Keratinocyte (primary cell): ENCODE results near the gene PRKAB2. TPM values are rescaled to one million over a fixed set of nuclear protein-coding genes. Genes with fewer than 3 reads are reported as not detected.
"Not testable (repeated sequence)": the region's sequence is repeated elsewhere in the genome, so short reads cannot be mapped to it uniquely, and the experiment has no call there.

Experiments used
- DNase-seq: peaks from one replicate; pipeline ENCODE4 v3.0.0-alpha.2; 2011; ENCODE audit warnings: low read depth, missing footprints, low spot score
- FAIRE-seq: peaks from 2 replicates; lab custom pipeline; 2011; peaks lifted over from hg19 to GRCh38; lab: Jason Lieb, UNC
- H2AFZ ChIP-seq: 2 replicates; pipeline ENCODE4 v1.6.0; 2012; ENCODE audit warnings: low read length, control low read depth, inconsistent platforms; ENCODE audit not compliant: control insufficient read depth
- H3K27ac ChIP-seq: 2 replicates; pipeline ENCODE4 v1.5.1; 2011; ENCODE audit warnings: low read length; ENCODE audit not compliant: control insufficient read depth, insufficient read depth
- H3K27me3 ChIP-seq: 3 replicates; pipeline ENCODE4 v1.6.0; 2011; ENCODE audit warnings: low read length; ENCODE audit not compliant: control insufficient read depth, insufficient read depth; ENCODE audit errors: extremely low read depth
- H3K36me3 ChIP-seq, 2 experiments: 2 replicates in 1 of 2; 3 replicates in 1 of 2; pipeline ENCODE4 v1.5.1; 2011; ENCODE audit warnings: low read length in 2 of 2, mild to moderate bottlenecking in 1 of 2; ENCODE audit not compliant: control insufficient read depth in 2 of 2, insufficient read depth in 2 of 2; ENCODE audit errors: extremely low read depth in 1 of 2
- H3K4me1 ChIP-seq: 3 replicates; pipeline ENCODE4 v1.5.1; 2011; ENCODE audit warnings: low read length; ENCODE audit not compliant: control insufficient read depth, insufficient read depth; ENCODE audit errors: extremely low read depth
- H3K4me2 ChIP-seq: 3 replicates; pipeline ENCODE4 v1.6.0; 2011; ENCODE audit warnings: low read depth, low read length; ENCODE audit not compliant: control insufficient read depth, insufficient read depth; ENCODE audit errors: extremely low read depth
- H3K4me3 ChIP-seq, 3 experiments: fragments of 200-600 bp in 1 of 3; sonication (generic) in 1 of 3; 2 replicates in 2 of 3; 3 replicates in 1 of 3; pipeline ENCODE4 v1.5.1; 2011 to 2016; ENCODE audit warnings: low read length in 3 of 3, mild to moderate bottlenecking in 3 of 3, control low read depth in 2 of 3, inconsistent platforms in 1 of 3, low read depth in 1 of 3, mixed read lengths in 1 of 3, mixed run types in 1 of 3, moderate library complexity in 1 of 3; ENCODE audit not compliant: control insufficient read depth in 2 of 3, insufficient read depth in 2 of 3; ENCODE audit errors: extremely low read depth in 1 of 3
- H3K79me2 ChIP-seq: 2 replicates; pipeline ENCODE4 v1.6.0; 2012; ENCODE audit warnings: low read length; ENCODE audit not compliant: control insufficient read depth, insufficient read depth
- H3K9ac ChIP-seq: 3 replicates; pipeline ENCODE4 v1.6.0; 2011; ENCODE audit warnings: low read length; ENCODE audit not compliant: control insufficient read depth, insufficient read depth; ENCODE audit errors: extremely low read depth
- H3K9me1 ChIP-seq: 3 replicates; pipeline ENCODE4 v1.6.0; 2011; ENCODE audit warnings: low read length; ENCODE audit not compliant: control insufficient read depth, insufficient read depth; ENCODE audit errors: extremely low read depth
- H3K9me3 ChIP-seq: 2 replicates; pipeline ENCODE4 v1.5.1; 2012; ENCODE audit warnings: low read depth, low read length; ENCODE audit not compliant: control insufficient read depth
- H4K20me1 ChIP-seq: 3 replicates; pipeline ENCODE4 v1.6.0; 2011; ENCODE audit warnings: low read length; ENCODE audit not compliant: control insufficient read depth, insufficient read depth; ENCODE audit errors: extremely low read depth
- CTCF ChIP-seq, 3 experiments: IDR thresholded peaks in 1 of 3; conservative IDR thresholded peaks in 1 of 3; optimal IDR thresholded peaks in 1 of 3; 2 replicates in 2 of 3; 3 replicates in 1 of 3; pipeline versions ENCODE3 to v1.5.1; 2011; ENCODE audit warnings: low read length in 3 of 3, mild to moderate bottlenecking in 3 of 3, moderate library complexity in 2 of 3, control low read depth in 1 of 3, inconsistent platforms in 1 of 3; ENCODE audit not compliant: insufficient read depth in 2 of 3; ENCODE audit errors: extremely low read depth in 1 of 3
- EZH2 ChIP-seq: IDR thresholded peaks from one replicate; pipeline ENCODE4 v1.6.1; 2012; ENCODE audit warnings: inconsistent platforms, mild to moderate bottlenecking, low read length, moderate library complexity
- dilution Hi-C: fragments of 300-500 bp; cut with MboI; formaldehyde crosslinking; loops from one replicate; pipeline ENCODE4 v1.7.0; 2020; ENCODE audit warnings: low sequenced_read_pairs; ENCODE audit not compliant: extremely low pct_ligation_motif_present
- polyA plus RNA-seq, 5 experiments: library from polyadenylated mRNA; depleted of rRNA in 3 of 5; stranded (reverse) in 3 of 5; stranded (forward) in 1 of 5; unstranded in 1 of 5; fragments of >200 nt; gene quantifications; 1 replicate in 1 of 5; 2 replicates in 3 of 5; 3 replicates in 1 of 5; pipeline versions ENCODE4 v1.2.1 to v1.2.3, GENCODE V29; 2011 to 2012; ENCODE audit warnings: missing spikeins in 2 of 5, low read depth in 1 of 5, low replicate concordance in 1 of 5

The PRKAB2 gene
- polyA plus RNA-seq, 1 donor (not counting 4 experiments of a cell fraction or from before 2014, with no cell fraction given) = 39.9 TPM

DNA sequence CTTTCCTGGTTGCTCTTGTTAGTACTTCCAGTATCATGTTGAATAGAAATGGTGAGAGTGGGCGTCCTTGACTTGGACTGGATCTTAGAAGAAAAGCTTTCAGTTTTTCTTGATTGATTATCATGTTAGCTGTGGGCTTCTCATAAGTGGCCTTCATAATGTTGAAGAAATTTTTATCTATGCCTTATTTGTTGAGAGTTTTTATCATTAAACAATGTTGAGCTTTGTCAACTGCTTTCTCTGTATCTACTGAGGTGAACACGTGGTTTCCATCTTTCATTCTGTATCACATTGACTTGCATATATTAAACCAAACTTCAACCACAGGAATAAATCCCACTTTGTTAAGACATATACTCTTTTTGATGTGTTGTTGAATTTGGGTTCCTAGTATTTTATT lies 29.4 kb downstream of the PRKAB2 start:
- Histone ChIP-seq H3K4me1 (no peaks in the 10 kb centered on the region), H3K9ac (no peak overlapping the region), H3K79me2 (no peaks in the 10 kb centered on the region), H4K20me1 (no peaks in the 10 kb centered on the region), H3K27me3 (no peaks in the 10 kb centered on the region), H3K9me3 (no peaks in the 10 kb centered on the region), H3K36me3 (no peaks in the 10 kb centered on the region), H2AFZ (no peak overlapping the region), H3K4me2 (no peak overlapping the region), H3K4me3 (no peak overlapping the region), H3K27ac (no peak overlapping the region), H3K9me1 (no peaks in the 10 kb centered on the region)
- dilution Hi-C loops = no loop called here
- DNase-seq = no peak
- no peak for TF ChIP-seq EZH2
- TF ChIP-seq CTCF (optimal IDR thresholded peaks at IDR 0.05 in 1 of 3, IDR thresholded peaks at IDR 0.05 in 1 of 3, conservative IDR thresholded peaks at IDR 0.05 in 1 of 3; ENCODE audit: extremely low read depth in 1 of 3, insufficient read depth in 2 of 3, low read length in 3 of 3) = no peak
- FAIRE-seq = no peak

DNA sequence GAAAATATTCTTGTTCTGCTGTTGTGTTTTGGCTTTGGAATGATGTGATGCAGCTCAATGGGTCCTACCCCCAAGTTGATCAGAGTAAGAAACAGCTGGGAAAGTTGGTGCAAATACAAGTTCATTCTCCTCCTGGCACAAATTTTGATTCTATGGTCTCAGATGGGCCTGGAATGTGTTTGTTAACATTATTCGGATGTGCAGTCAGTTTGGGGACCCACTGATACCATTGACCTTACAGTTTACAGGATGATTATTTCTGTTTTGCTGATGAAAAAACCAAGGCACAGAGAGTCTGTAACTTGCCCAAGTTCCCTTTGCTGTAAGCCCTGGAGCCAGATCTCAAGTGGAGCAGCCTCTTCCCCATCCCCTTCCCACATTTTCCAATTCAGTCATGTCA lies 41.5 kb downstream of the PRKAB2 start:
- H3K4me2 ChIP-seq, FAIRE-seq, H3K4me3 ChIP-seq, H3K27ac ChIP-seq, H4K20me1 ChIP-seq, dilution Hi-C loops, H3K27me3 ChIP-seq, H3K9me3 ChIP-seq, H2AFZ ChIP-seq, H3K36me3 ChIP-seq, H3K4me1 ChIP-seq, DNase-seq, H3K9me1 ChIP-seq, H3K9ac ChIP-seq, H3K79me2 ChIP-seq: not testable (repeated sequence)

- FAIRE-seq (no peak), DNase-seq (no peak)
- Histone ChIP-seq H3K4me3 (no peak overlapping the region), H3K27ac (no peak overlapping the region), H2AFZ (no peak overlapping the region), H3K9me3 (no peaks in the 10 kb centered on the region), H3K4me1 (no peaks in the 10 kb centered on the region), H3K9me1 (no peaks in the 10 kb centered on the region), H3K9ac (no peak overlapping the region), H3K27me3 (no peaks in the 10 kb centered on the region), H3K79me2 (no peaks in the 10 kb centered on the region), H4K20me1 (no peaks in the 10 kb centered on the region), H3K36me3 (no peaks in the 10 kb centered on the region), H3K4me2 (no peak overlapping the region)
- dilution Hi-C loops = no loop called here
- TF ChIP-seq CTCF (optimal IDR thresholded peaks at IDR 0.05 in 1 of 3, IDR thresholded peaks at IDR 0.05 in 1 of 3, conservative IDR thresholded peaks at IDR 0.05 in 1 of 3; ENCODE audit: extremely low read depth in 1 of 3, insufficient read depth in 2 of 3, low read length in 3 of 3) (no peak), EZH2 (no peak)
These were observed 43.0 kb downstream of the PRKAB2 start for GRCh38 chr1:147129116-147129873.
